Endothelial cell of umbilical vein (primary cell): ENCODE measurements around the gene PNPLA2. TPM values are rescaled to one million over a fixed set of nuclear protein-coding genes. Genes with fewer than 3 reads are reported as not detected.

Source experiments
- BruUV-seq: library from RNA; stranded (reverse); fragments of 400-500 nt; replicated peaks from 2 replicates; lab custom pipeline; 2021; lab: Mats Ljungman, UMichigan
- CTCF ChIA-PET: fragments of 300-600, 350-600 bp; sonication (Branson Sonifier 250); formaldehyde crosslinking; loops from one replicate; lab custom pipeline; 2021; ENCODE audit warnings: antibody characterized with exemption, inconsistent platforms; lab: Charles Lee
- POLR2A ChIA-PET: fragments of 300-600, 350-600 bp; sonication (Branson Sonifier 250); formaldehyde crosslinking; loops from one replicate; lab custom pipeline; 2021; ENCODE audit warnings: antibody characterized with exemption, inconsistent platforms; lab: Charles Lee
- DNase-seq: peaks from one replicate; pipeline ENCODE4 v3.0.0-alpha.2; 2011; ENCODE audit warnings: low read depth, low spot score
- FAIRE-seq: peaks from 2 replicates; lab custom pipeline; 2011; peaks lifted over from hg19 to GRCh38; lab: Jason Lieb, UNC
- H2AFZ ChIP-seq: 2 replicates; pipeline ENCODE4 v1.6.0; 2012; ENCODE audit warnings: low read depth, low read length, control low read depth, inconsistent platforms
- H3K27ac ChIP-seq: 2 replicates; pipeline ENCODE4 v1.5.1; 2011; ENCODE audit warnings: low read depth, mild to moderate bottlenecking, control low read depth, low read length, moderate library complexity; ENCODE audit not compliant: insufficient read depth
- H3K27me3 ChIP-seq, 2 experiments: 2 replicates each; pipeline versions ENCODE4 v1.6.0 to v1.6.1; 2011; ENCODE audit warnings: low read length in 2 of 2, mixed read lengths in 1 of 2; ENCODE audit not compliant: control insufficient read depth in 2 of 2, insufficient read depth in 2 of 2
- H3K36me3 ChIP-seq, 2 experiments: 2 replicates in 1 of 2; 3 replicates in 1 of 2; pipeline ENCODE4 v1.5.1; 2011; ENCODE audit warnings: low read length in 2 of 2, mild to moderate bottlenecking in 1 of 2, moderate library complexity in 1 of 2; ENCODE audit not compliant: control insufficient read depth in 2 of 2, insufficient read depth in 2 of 2; ENCODE audit errors: extremely low read depth in 1 of 2
- H3K4me1 ChIP-seq: 3 replicates; pipeline ENCODE4 v1.5.1; 2011; ENCODE audit warnings: mild to moderate bottlenecking, low read length; ENCODE audit not compliant: control insufficient read depth, insufficient read depth; ENCODE audit errors: extremely low read depth
- H3K4me2 ChIP-seq: 2 replicates; pipeline ENCODE4 v1.6.1; 2011; ENCODE audit warnings: low read length, control low read depth, mixed read lengths; ENCODE audit not compliant: insufficient read depth
- H3K4me3 ChIP-seq, 3 experiments: fragments of 200-600 bp in 1 of 3; sonication (generic), shearing (Covaris generic) in 1 of 3; replicated peaks in 1 of 3; 2 replicates each; pipeline ENCODE4 v1.5.1; 2011 to 2016; ENCODE audit warnings: control low read depth in 3 of 3, low read length in 3 of 3, mild to moderate bottlenecking in 2 of 3, inconsistent platforms in 1 of 3, low read depth in 1 of 3, moderate library complexity in 1 of 3; ENCODE audit not compliant: insufficient read depth in 1 of 3
- H3K79me2 ChIP-seq: 2 replicates; pipeline ENCODE4 v1.6.0; 2012; ENCODE audit warnings: low read length, inconsistent platforms; ENCODE audit not compliant: control insufficient read depth, insufficient read depth
- H3K9ac ChIP-seq: replicated peaks from 2 replicates; pipeline ENCODE3; 2011; ENCODE audit warnings: low read length, control low read depth; ENCODE audit not compliant: insufficient read depth; ENCODE audit errors: extremely low read depth
- H3K9me1 ChIP-seq: replicated peaks from 3 replicates; pipeline ENCODE4 v1.6.0; 2011; ENCODE audit warnings: mild to moderate bottlenecking, low read length; ENCODE audit not compliant: control insufficient read depth, insufficient read depth; ENCODE audit errors: extremely low read depth
- H3K9me3 ChIP-seq: replicated peaks from 2 replicates; pipeline ENCODE4 v1.5.1; 2012; ENCODE audit warnings: low read length, inconsistent platforms; ENCODE audit not compliant: control insufficient read depth, insufficient read depth
- H4K20me1 ChIP-seq: replicated peaks from 2 replicates; pipeline ENCODE3; 2011; ENCODE audit warnings: mild to moderate bottlenecking, low read length; ENCODE audit not compliant: control insufficient read depth, insufficient read depth; ENCODE audit errors: extremely low read depth
- EZH2 ChIP-seq: IDR thresholded peaks from 2 replicates; pipeline ENCODE4 v1.6.1; 2012; ENCODE audit warnings: borderline replicate concordance, low read depth, mild to moderate bottlenecking, moderate library complexity, low read length, inconsistent platforms; ENCODE audit not compliant: severe bottlenecking
- FOS ChIP-seq: IDR thresholded peaks from 2 replicates; pipeline ENCODE4 v1.6.1; 2011; ENCODE audit warnings: mild to moderate bottlenecking, low read length, moderate library complexity, borderline replicate concordance; ENCODE audit not compliant: insufficient read depth
- GATA2 ChIP-seq: IDR thresholded peaks from 2 replicates; pipeline ENCODE4 v1.7.0; 2011; ENCODE audit warnings: low read depth, mild to moderate bottlenecking, moderate library complexity, mixed read lengths, low read length; ENCODE audit not compliant: insufficient read length, insufficient read depth
- JUN ChIP-seq: IDR thresholded peaks from 2 replicates; pipeline ENCODE4 v1.6.1; 2011; ENCODE audit warnings: borderline replicate concordance, low read depth; ENCODE audit not compliant: insufficient read length, insufficient read depth
- MAX ChIP-seq: IDR thresholded peaks from 2 replicates; pipeline ENCODE4 v1.6.1; 2011; ENCODE audit not compliant: insufficient read depth, insufficient read length
- MYC ChIP-seq: IDR thresholded peaks from one replicate; pipeline ENCODE4 v1.6.1; 2011; ENCODE audit warnings: mild to moderate bottlenecking, low read depth, low read length
- POLR2A ChIP-seq: IDR thresholded peaks from 2 replicates; pipeline ENCODE4 v1.6.1; 2012; ENCODE audit warnings: low read depth, mild to moderate bottlenecking, control low read depth, low read length
- POLR2AphosphoS5 ChIP-seq: IDR thresholded peaks from 2 replicates; pipeline ENCODE4 v1.6.1; 2012; ENCODE audit warnings: low read depth, mild to moderate bottlenecking, control low read depth, low read length, moderate library complexity; ENCODE audit not compliant: insufficient read depth
- dilution Hi-C: fragments of 300-500 bp; cut with MboI; formaldehyde crosslinking; loops from one replicate; pipeline ENCODE4 v1.15.0; 2019; ENCODE audit warnings: low sequenced_read_pairs; ENCODE audit not compliant: extremely low pct_ligation_motif_present
- intact Hi-C: fragments of 100-400 bp; cut with micrococcal nuclease; formaldehyde crosslinking; loops from one replicate; pipeline ENCODE4 v1.10.0; 2022
- polyA plus RNA-seq, 4 experiments: library from polyadenylated mRNA; depleted of rRNA in 3 of 4; stranded (reverse) in 3 of 4; unstranded in 1 of 4; fragments of >200 nt; gene quantifications; 2 replicates each; pipeline versions ENCODE4 v1.2.1 to v1.2.3, GENCODE V29; 2011 to 2012; ENCODE audit warnings: missing spikeins in 1 of 4
- total RNA-seq: library from RNA; stranded (reverse); gene quantifications from 2 replicates; pipeline ENCODE4 v1.2.3, GENCODE V29; 2021
- TF ChIP-seq, protein P1 (sequence below), 2 donors: IDR thresholded peaks; 1 replicate in 1 of 2; 2 replicates in 1 of 2; pipeline ENCODE4 v1.5.1; 2011; ENCODE audit warnings: low read length in 2 of 2, mild to moderate bottlenecking in 2 of 2, moderate library complexity in 2 of 2, control low read depth in 1 of 2, inconsistent platforms in 1 of 2, low read depth in 1 of 2; ENCODE audit not compliant: insufficient read depth in 1 of 2; ENCODE audit errors: extremely low read depth in 1 of 2

The PNPLA2 gene
- total and polyA plus RNA-seq, 2 donors (not counting 3 experiments of a cell fraction or from before 2014, with no cell fraction given) = 73.1 to 75.6 TPM

- no peak overlapping the region for H3K4me2 ChIP-seq
- TF ChIP-seq EZH2 (no peak), POLR2A (no peak), POLR2AphosphoS5 (no peak), MAX (no peak), FOS (no peak), GATA2 (no peak), MYC (no peak), JUN (no peak)
- TF ChIP-seq, protein P1, sequence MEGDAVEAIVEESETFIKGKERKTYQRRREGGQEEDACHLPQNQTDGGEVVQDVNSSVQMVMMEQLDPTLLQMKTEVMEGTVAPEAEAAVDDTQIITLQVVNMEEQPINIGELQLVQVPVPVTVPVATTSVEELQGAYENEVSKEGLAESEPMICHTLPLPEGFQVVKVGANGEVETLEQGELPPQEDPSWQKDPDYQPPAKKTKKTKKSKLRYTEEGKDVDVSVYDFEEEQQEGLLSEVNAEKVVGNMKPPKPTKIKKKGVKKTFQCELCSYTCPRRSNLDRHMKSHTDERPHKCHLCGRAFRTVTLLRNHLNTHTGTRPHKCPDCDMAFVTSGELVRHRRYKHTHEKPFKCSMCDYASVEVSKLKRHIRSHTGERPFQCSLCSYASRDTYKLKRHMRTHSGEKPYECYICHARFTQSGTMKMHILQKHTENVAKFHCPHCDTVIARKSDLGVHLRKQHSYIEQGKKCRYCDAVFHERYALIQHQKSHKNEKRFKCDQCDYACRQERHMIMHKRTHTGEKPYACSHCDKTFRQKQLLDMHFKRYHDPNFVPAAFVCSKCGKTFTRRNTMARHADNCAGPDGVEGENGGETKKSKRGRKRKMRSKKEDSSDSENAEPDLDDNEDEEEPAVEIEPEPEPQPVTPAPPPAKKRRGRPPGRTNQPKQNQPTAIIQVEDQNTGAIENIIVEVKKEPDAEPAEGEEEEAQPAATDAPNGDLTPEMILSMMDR (IDR thresholded peaks at IDR 0.05; ENCODE audit: extremely low read depth in 1 of 2, insufficient read depth in 1 of 2, low read depth in 1 of 2, low read length in 2 of 2) = no peak
- no peaks in the 10 kb centered on the region for H4K20me1 ChIP-seq
- CTCF ChIA-PET = no interaction called here
- H3K27ac ChIP-seq = no peak overlapping the region
- FAIRE-seq (no peak), DNase-seq (no peak)
- POLR2A ChIA-PET = no interaction called here
- H2AFZ ChIP-seq = no peak overlapping the region
- H3K4me3 ChIP-seq = no peak overlapping the region
- H3K9me3 ChIP-seq = no peaks in the 10 kb centered on the region
- no peaks in the 10 kb centered on the region for H3K27me3 ChIP-seq
- peaks cover 17 to 39% of the 10 kb centered on the region in 2 experiments for H3K36me3 ChIP-seq
- peaks cover 10% of the 10 kb centered on the region for H3K4me1 ChIP-seq
- no TSS peak for BruUV-seq
- peaks cover 43% of the 10 kb centered on the region for H3K79me2 ChIP-seq
- no peaks in the 10 kb centered on the region for H3K9me1 ChIP-seq
- H3K9ac ChIP-seq = no peak overlapping the region
- intact Hi-C loops = no loop called here
- dilution Hi-C loops = no loop called here
These were observed 47.8 kb upstream of the PNPLA2 start for GRCh38 chr11:770642-771616.
